Mucosa of rectum (tissue), 2 donors: ENCODE measurements around the gene RSPO1.

Experiments
- H3K27ac ChIP-seq, 2 donors: one replicate each; pipeline ENCODE4 v1.7.0; 2013; ENCODE audit warnings: inconsistent platforms in 2 of 2, low read depth in 2 of 2, low read length in 2 of 2
- H3K27me3 ChIP-seq, 2 donors: one replicate each; pipeline ENCODE4 v1.7.0; 2013; ENCODE audit warnings: low read length in 2 of 2; ENCODE audit not compliant: control insufficient read depth in 2 of 2, insufficient read depth in 2 of 2
- H3K36me3 ChIP-seq, 2 donors: one replicate each; pipeline ENCODE4 v1.7.0; 2013; ENCODE audit warnings: low read length in 2 of 2; ENCODE audit not compliant: control insufficient read depth in 2 of 2, insufficient read depth in 2 of 2
- H3K4me1 ChIP-seq, 2 donors: one replicate each; pipeline ENCODE4 v1.7.0; 2013; ENCODE audit warnings: low read length in 2 of 2, mild to moderate bottlenecking in 1 of 2; ENCODE audit not compliant: control insufficient read depth in 2 of 2, insufficient read depth in 2 of 2
- H3K4me3 ChIP-seq, 2 donors: one replicate each; pipeline ENCODE4 v1.7.0; 2013; ENCODE audit warnings: low read length in 2 of 2
- H3K9ac ChIP-seq, 2 donors: one replicate each; pipeline ENCODE4 v1.7.0; 2013; ENCODE audit warnings: low read length in 2 of 2, low read depth in 1 of 2, mild to moderate bottlenecking in 1 of 2
- H3K9me3 ChIP-seq, 2 donors: one replicate each; pipeline ENCODE4 v1.7.0; 2013; ENCODE audit warnings: low read length in 2 of 2; ENCODE audit not compliant: control insufficient read depth in 2 of 2
- donor health status: healthy.
- donor health status: Normal muscosa, but diverticular disease.

RSPO1 gene

DNA sequence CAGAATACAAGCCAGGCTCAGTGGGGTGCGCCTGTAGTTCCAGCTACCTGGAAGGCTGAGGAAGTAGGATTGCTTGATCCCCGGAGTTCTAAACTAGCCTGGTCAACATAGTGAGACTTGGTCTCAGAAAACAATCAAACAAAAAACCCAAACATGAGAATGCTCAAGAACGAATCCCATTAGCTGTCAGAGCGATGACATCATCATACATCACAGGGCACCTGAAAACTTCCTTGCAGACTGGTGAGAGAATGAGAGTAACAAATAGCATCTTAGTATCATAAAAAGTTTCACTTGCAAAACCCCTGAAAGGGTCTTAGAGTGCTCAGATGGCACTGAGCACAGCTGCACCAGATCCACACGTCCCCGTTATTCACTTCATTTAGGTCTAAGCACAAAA lies 36.6 kb upstream of the RSPO1 start:
- Histone ChIP-seq H3K4me1 (peaks cover 6 to 8% of the 10 kb centered on the region in 2 donors), H3K36me3 (no peaks in the 10 kb centered on the region), H3K4me3 (no peak overlapping the region), H3K9ac (no peak overlapping the region), H3K27me3 (peaks cover 2% of the 10 kb centered on the region in 2 donors), H3K27ac (no peak overlapping the region), H3K9me3 (no peaks in the 10 kb centered on the region)

DNA sequence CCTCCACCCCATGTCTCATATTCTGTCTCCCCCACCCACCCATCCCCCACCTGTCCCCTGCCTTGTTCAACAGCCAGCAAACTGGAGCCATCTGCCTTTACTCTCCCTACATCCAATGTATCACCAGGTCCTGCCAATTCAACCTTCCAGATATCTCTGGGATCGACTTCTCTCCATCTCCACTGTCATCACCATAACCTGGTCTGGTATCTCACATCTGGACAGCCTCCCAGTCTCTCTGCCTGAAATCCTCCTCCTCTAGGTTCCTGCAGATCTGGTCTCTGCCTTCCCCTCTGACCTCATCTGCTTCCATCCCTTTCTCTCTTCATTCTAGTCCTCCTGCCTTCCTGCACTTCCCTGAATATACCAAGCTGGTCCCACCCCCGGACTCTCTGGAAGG lies 35.4 kb upstream of the RSPO1 start:
- Histone ChIP-seq H3K27me3 (peaks cover 2% of the 10 kb centered on the region in 2 donors), H3K27ac (no peak overlapping the region), H3K36me3 (no peaks in the 10 kb centered on the region), H3K4me1 (peaks cover 0 to 2% of the 10 kb centered on the region in 2 donors), H3K4me3 (no peak overlapping the region), H3K9me3 (no peaks in the 10 kb centered on the region), H3K9ac (no peak overlapping the region)

- Histone ChIP-seq H3K36me3 (no peaks in the 10 kb centered on the region), H3K9me3 (no peaks in the 10 kb centered on the region), H3K4me1 (no peaks in the 10 kb centered on the region), H3K27me3 (peaks cover 2% of the 10 kb centered on the region in 2 donors), H3K27ac (no peak overlapping the region), H3K9ac (no peak overlapping the region), H3K4me3 (no peak overlapping the region)
Observed at GRCh38 chr1:37667023-37667671, 32.5 kb upstream of the RSPO1 start.

DNA sequence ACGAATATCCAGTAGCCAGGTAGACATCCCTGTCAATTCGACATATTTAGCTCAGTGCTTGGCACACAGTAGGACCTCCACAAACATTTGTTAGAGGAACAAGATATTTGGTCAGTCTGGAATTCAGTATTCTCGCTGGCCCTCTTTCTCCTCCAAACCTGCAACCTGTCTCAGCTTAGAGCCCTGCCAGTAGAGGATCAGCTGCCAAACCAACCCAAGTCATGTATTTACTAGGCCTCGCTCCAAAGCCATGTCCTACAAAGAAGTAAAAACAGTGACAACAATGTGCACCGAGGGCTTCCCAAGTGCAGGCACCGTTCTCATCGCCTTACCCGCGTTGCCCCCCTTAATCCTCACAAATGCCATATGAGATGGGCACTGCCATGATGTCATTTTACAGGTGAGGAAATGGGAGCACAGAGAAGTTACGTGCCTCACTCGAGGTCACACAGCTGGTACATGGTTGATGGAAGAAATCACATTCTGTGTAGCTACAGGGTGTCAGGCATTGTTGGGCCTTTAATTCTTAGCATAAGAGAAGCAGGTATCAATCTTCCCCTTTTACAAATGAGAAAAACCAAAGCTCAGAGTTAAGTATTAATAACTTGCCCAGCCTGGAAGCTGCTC lies 31.7 kb upstream of the RSPO1 start:
- H3K9ac ChIP-seq, result no peak overlapping the region
- no peak overlapping the region for H3K4me3 ChIP-seq
- H3K9me3 ChIP-seq, result no peaks in the 10 kb centered on the region
- H3K36me3 ChIP-seq, result no peaks in the 10 kb centered on the region
- H3K4me1 ChIP-seq, result no peaks in the 10 kb centered on the region
- H3K27me3 ChIP-seq, result peaks cover 2% of the 10 kb centered on the region in 2 donors
- no peak overlapping the region for H3K27ac ChIP-seq

DNA sequence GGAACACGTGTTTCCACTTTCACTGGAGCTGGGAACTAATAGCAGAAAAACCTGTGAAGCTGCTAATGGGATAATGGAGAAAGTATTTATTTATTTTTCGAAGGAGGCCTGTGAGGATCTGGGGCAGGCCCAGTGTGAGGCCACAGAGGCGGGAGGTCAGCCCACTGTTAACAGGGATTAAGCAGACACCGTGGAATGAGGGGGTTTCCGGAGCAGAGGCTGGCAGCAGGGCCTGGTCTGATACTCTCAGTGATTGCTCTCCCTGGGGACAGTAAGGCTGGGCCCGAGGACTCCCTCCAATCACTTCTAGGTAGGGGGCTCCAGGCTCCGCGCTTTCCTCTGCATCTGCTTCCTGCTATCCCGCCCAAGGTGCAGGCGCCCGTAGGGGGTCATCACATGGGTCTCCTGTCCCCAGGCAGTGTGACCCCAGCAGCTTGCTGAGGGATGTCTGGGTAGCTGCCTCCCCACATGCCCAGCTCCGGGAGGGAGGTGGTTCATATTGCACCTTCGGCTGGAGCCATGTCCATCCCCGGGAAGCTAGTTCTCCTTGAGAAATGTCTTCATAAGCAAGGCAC lies 28.8 kb upstream of the RSPO1 start:
- Histone ChIP-seq H3K9ac (no peak overlapping the region), H3K36me3 (no peaks in the 10 kb centered on the region), H3K27me3 (peaks cover 2 to 5% of the 10 kb centered on the region in 2 donors)

DNA sequence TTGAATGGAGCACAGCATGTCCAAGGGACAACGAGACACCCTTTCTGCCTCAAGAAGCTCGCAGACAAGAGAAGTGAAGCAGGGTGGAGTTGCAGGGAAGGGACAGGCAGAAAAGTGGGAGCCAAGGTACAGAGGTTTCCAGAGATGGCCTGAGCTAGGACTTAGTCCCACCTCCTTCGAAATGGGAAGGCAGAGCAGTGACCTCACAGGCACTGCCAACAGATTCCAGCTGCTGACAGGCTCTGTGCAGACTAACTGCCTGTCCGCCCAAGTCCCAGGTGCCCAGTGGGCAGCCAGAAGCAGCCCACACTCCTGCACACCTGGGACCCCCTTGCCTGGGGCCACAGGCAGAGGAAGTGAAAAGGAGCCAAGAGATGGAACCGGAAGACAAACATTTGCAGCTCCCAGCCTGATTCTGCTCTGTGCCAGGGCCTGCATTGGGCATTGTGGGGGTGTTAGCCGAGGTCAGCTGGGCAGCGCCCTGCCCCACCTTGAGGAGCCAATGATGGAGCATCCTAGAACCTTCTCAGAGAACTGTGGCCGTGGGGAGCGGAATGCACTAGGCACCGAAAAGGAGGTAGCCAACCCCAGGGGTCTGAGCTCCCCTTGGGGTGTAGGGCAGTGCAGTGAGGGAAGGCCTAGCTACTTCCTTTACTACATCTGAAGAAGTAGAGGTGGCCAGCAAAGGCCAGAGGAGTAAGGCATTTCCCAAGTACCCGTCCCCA lies 27.5 kb upstream of the RSPO1 start:
- Histone ChIP-seq H3K27ac (no peak overlapping the region), H3K9ac (no peak overlapping the region), H3K27me3 (peaks cover 0 to 5% of the 10 kb centered on the region in 2 donors), H3K4me3 (no peak overlapping the region), H3K9me3 (no peaks in the 10 kb centered on the region), H3K4me1 (no peaks in the 10 kb centered on the region), H3K36me3 (no peaks in the 10 kb centered on the region)

More for the DNA sequence above, 28.8 kb upstream of the RSPO1 start:
- no peaks in the 10 kb centered on the region for H3K9me3 ChIP-seq
- no peak overlapping the region for H3K27ac ChIP-seq
- no peak overlapping the region for H3K4me3 ChIP-seq
- no peaks in the 10 kb centered on the region for H3K4me1 ChIP-seq

- Histone ChIP-seq H3K4me1 (no peaks in the 10 kb centered on the region), H3K9me3 (no peaks in the 10 kb centered on the region), H3K36me3 (no peaks in the 10 kb centered on the region), H3K4me3 (no peak overlapping the region), H3K27ac (no peak overlapping the region), H3K27me3 (peaks cover 0 to 5% of the 10 kb centered on the region in 2 donors), H3K9ac (no peak overlapping the region)
Observed at GRCh38 chr1:37661401-37661800, 26.7 kb upstream of the RSPO1 start.

DNA sequence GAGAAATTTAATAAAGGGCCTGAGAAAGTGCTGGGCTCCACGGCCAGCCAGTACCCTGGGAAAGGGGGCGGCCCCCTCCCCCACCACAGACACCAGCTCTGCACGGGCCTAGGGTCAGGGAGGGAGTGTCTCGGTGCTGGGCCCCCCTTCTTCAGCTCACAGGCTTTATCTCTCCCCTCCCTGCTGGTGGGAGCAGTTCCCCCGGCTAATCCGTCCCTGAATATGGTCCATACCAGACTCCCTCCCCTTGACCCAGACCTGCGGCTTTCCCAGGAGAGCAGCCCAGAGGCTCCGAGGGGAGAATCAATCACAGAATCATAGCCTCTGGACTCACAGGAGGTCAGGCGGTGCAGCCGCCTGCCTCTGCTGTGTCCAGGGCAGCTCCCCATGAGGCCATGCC lies 26.0 kb upstream of the RSPO1 start:
- Histone ChIP-seq H3K9ac (no peak overlapping the region), H3K27ac (no peak overlapping the region), H3K27me3 (peaks cover 0 to 5% of the 10 kb centered on the region in 2 donors), H3K4me1 (no peaks in the 10 kb centered on the region), H3K9me3 (no peaks in the 10 kb centered on the region), H3K4me3 (no peak overlapping the region), H3K36me3 (no peaks in the 10 kb centered on the region)

GRCh38 chr1:37658486-37658885 lies 23.8 kb upstream of the RSPO1 start:
- Histone ChIP-seq H3K9ac (no peak overlapping the region), H3K27ac (no peak overlapping the region), H3K4me1 (no peaks in the 10 kb centered on the region), H3K4me3 (no peak overlapping the region), H3K36me3 (no peaks in the 10 kb centered on the region), H3K27me3 (peaks cover 0 to 5% of the 10 kb centered on the region in 2 donors), H3K9me3 (no peaks in the 10 kb centered on the region)
